Esophagus muscularis mucosa (tissue), 4 donors: ENCODE data around the gene VASH2. TPM values are rescaled to one million over a fixed set of nuclear protein-coding genes. Genes with fewer than 3 reads are reported as not detected.

Experiments used
- DNase-seq: peaks from one replicate; pipeline ENCODE4 v3.0.0-alpha.2; 2017; ENCODE audit errors: extremely low spot score
- H3K27ac ChIP-seq, 4 donors: fragments of 200-600 bp; sonication (generic); replicated peaks in 1 of 4; 1 replicate in 3 of 4; 2 replicates in 1 of 4; pipeline ENCODE4 v1.5.1; 2016 to 2019; ENCODE audit warnings: mild to moderate bottlenecking in 1 of 4
- H3K27me3 ChIP-seq, 4 donors: fragments of 200-600 bp; sonication (generic); one replicate each; pipeline versions ENCODE4 v1.5.1 to v1.6.0; 2016 to 2019
- H3K36me3 ChIP-seq, 4 donors: fragments of 200-600 bp; sonication (generic); one replicate each; pipeline ENCODE4 v1.5.1; 2016 to 2019
- H3K4me1 ChIP-seq, 4 donors: fragments of 200-600 bp; sonication (generic); one replicate each; pipeline ENCODE4 v1.5.1; 2016 to 2019
- H3K4me3 ChIP-seq, 4 donors: fragments of 200-600 bp; sonication (generic); 1 replicate in 2 of 4; 2 replicates in 2 of 4; pipeline ENCODE4 v1.5.1; 2016 to 2019; ENCODE audit warnings: mild to moderate bottlenecking in 4 of 4, moderate library complexity in 1 of 4
- H3K9me3 ChIP-seq, 4 donors: fragments of 200-600 bp; sonication (generic); 1 replicate in 3 of 4; 2 replicates in 1 of 4; pipeline ENCODE4 v1.5.1; 2016 to 2019
- EP300 ChIP-seq: sonication (generic); formaldehyde crosslinking; IDR thresholded peaks from one replicate; pipeline ENCODE4 v1.6.1; 2017; ENCODE audit warnings: antibody characterized with exemption
- POLR2A ChIP-seq: fragments of 450-650 bp; IDR thresholded peaks from one replicate; pipeline ENCODE4 v1.6.1; 2017; ENCODE audit warnings: antibody characterized with exemption, moderate library complexity, mild to moderate bottlenecking, low read depth
- POLR2AphosphoS5 ChIP-seq, 2 donors: sonication (generic); formaldehyde crosslinking; IDR thresholded peaks; one replicate each; pipeline ENCODE4 v1.6.1; 2017; ENCODE audit warnings: antibody characterized with exemption in 2 of 2
- WGBS: methylation state at CpG from one replicate; pipeline ENCODE4 v1.1.5; 2018; 5-methylcytosine and 5-hydroxymethylcytosine counted together
- intact Hi-C: fragments of 100-400 bp; cut with DNase I; formaldehyde crosslinking; loops from one replicate; pipeline ENCODE4 v1.15.1; 2023
- total RNA-seq, 4 donors: library from RNA; depleted of rRNA; stranded (reverse); fragments of >200 nt; gene quantifications; one replicate each; pipeline versions ENCODE4 v1.1.0 to v1.2.1, GENCODE V29; 2016
- TF ChIP-seq, protein P1 (sequence below), 3 experiments: fragments of 200-600 bp in 2 of 3; fragments of 450-650 bp in 1 of 3; sonication (generic) in 2 of 3; IDR thresholded peaks; one replicate each; pipeline ENCODE4 v1.5.1; 2017 to 2019; ENCODE audit warnings: antibody characterized with exemption in 3 of 3, mild to moderate bottlenecking in 2 of 3, moderate library complexity in 1 of 3

VASH2 gene
- total RNA-seq, 4 donors from 2014 or later: 1.9 to 8.3 (median 2.6) TPM

DNA sequence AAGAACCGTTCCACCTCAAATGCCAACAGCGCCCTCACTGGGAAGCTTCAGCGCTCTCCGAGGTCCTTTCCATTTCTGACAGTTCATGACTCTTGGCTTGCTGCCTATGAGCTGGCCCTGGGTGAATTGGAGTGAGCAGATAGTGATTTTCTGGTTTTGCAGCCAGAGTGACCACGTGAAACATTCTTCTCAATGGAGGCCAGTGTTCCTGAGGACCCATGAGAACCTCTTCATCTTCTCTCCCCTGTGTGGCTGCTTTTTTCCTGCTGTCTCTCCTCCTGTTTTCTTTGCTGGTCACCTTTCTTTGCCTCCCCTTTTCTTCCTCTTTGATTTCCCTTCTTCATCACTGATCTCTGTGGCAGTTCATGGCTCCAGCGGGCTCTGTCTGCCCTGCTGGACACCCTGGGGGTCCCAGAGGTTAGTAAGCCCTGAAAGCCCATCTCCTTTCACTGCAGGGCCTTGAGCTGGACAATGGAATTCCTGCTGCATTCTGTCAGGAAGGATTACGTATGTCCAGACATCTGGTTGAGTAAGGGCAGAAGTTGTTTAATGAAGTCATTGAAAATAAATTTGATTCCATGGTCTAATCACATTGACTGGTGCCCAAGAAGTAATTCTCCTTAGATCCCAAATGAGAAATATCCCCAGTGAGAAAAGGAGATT lies 29.9 kb downstream of the VASH2 start:
- no peak overlapping the region for H3K4me3 ChIP-seq
- intact Hi-C loops: no loop called here
- peak overlapping the region; percentile 53 to 69 (median 65) for H3K27ac ChIP-seq
- H3K27me3 ChIP-seq: no peaks in the 10 kb centered on the region
- WGBS: 77% methylated on average over 7 of the region's 7 CpGs
- TF ChIP-seq, protein P1, sequence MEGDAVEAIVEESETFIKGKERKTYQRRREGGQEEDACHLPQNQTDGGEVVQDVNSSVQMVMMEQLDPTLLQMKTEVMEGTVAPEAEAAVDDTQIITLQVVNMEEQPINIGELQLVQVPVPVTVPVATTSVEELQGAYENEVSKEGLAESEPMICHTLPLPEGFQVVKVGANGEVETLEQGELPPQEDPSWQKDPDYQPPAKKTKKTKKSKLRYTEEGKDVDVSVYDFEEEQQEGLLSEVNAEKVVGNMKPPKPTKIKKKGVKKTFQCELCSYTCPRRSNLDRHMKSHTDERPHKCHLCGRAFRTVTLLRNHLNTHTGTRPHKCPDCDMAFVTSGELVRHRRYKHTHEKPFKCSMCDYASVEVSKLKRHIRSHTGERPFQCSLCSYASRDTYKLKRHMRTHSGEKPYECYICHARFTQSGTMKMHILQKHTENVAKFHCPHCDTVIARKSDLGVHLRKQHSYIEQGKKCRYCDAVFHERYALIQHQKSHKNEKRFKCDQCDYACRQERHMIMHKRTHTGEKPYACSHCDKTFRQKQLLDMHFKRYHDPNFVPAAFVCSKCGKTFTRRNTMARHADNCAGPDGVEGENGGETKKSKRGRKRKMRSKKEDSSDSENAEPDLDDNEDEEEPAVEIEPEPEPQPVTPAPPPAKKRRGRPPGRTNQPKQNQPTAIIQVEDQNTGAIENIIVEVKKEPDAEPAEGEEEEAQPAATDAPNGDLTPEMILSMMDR (IDR thresholded peaks at IDR 0.05): no peak
- TF ChIP-seq EP300: no peak
- TF ChIP-seq POLR2AphosphoS5 (IDR thresholded peaks at IDR 0.05): no peak
- TF ChIP-seq POLR2A: no peak
- DNase-seq: no peak
- peaks cover 30 to 39% (median 36%) of the 10 kb centered on the region in 4 donors for H3K4me1 ChIP-seq
- H3K9me3 ChIP-seq: no peaks in the 10 kb centered on the region
- no peaks in the 10 kb centered on the region for H3K36me3 ChIP-seq

GRCh38 chr1:212981025-212981495 lies 30.7 kb downstream of the VASH2 start:
- 24% methylated on average over 9 of the region's 11 CpGs for WGBS
- Histone ChIP-seq H3K4me1 (peaks cover 30 to 39% (median 36%) of the 10 kb centered on the region in 4 donors), H3K36me3 (no peaks in the 10 kb centered on the region), H3K4me3 (no peak overlapping the region), H3K27ac (peak overlapping the region; percentile 53 to 69 (median 65)), H3K27me3 (no peaks in the 10 kb centered on the region), H3K9me3 (no peaks in the 10 kb centered on the region)
- TF ChIP-seq POLR2AphosphoS5 (IDR thresholded peaks at IDR 0.05) (peak; percentile 51 to 59), EP300 (no peak)
- no peak for DNase-seq
- intact Hi-C loops: no loop called here

- DNase-seq: peak; percentile 77
- Histone ChIP-seq H3K4me1 (peaks cover 30 to 39% (median 36%) of the 10 kb centered on the region in 4 donors), H3K36me3 (no peaks in the 10 kb centered on the region), H3K9me3 (no peaks in the 10 kb centered on the region), H3K4me3 (no peak overlapping the region), H3K27me3 (no peaks in the 10 kb centered on the region), H3K27ac (peak overlapping the region; percentile 53 to 69 (median 65))
- TF ChIP-seq POLR2AphosphoS5 (IDR thresholded peaks at IDR 0.05) (no peak), POLR2A (no peak), EP300 (no peak)
- TF ChIP-seq, protein P1 (IDR thresholded peaks at IDR 0.05): no peak
- intact Hi-C loops: no loop called here
- 58% methylated on average over 13 of the region's 13 CpGs for WGBS
Observed at GRCh38 chr1:212981571-212982328, 31.4 kb downstream of the VASH2 start.

DNA sequence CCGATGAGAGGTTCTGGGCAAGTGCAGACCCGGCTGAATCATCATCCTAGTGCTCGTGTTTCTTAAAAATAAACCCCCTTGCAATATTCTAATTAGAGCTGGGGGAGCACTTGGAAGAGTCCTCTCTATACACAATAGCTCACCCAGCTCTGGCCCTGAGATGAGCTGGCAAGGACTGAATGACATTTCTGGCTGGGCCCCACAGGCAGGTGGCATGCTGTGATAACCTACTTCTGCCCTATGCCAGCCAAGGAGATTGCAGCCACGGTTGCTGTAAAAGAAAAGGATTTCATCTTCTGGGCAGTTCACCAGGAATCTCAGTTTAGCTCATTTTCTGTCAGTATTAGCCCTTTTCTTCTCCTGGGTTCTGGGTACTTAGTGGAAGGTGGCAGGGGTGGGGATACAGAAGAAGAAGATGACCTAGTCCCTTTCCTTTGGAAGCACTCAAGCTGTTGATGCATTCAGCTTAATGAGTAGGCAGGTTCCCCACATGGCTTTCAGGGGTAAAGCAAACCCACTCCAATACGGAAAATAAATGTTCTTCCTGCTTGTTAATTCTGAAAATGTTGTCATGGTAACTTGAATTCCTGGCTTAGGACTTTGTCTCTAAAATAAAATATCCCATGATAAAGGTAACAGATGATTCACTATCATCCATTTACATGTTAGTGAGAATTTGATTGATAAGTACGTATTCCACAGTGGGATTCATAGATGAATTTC lies 32.2 kb downstream of the VASH2 start:
- no peaks in the 10 kb centered on the region for H3K27me3 ChIP-seq
- peak; percentile 50 for DNase-seq
- H3K4me3 ChIP-seq: no peak overlapping the region
- H3K27ac ChIP-seq: peak overlapping the region in 1 of 4 donors; percentile 65
- 48% methylated on average over 6 of the region's 6 CpGs for WGBS
- no peak for TF ChIP-seq POLR2AphosphoS5 (IDR thresholded peaks at IDR 0.05)
- no peak for TF ChIP-seq EP300
- TF ChIP-seq, protein P1 (IDR thresholded peaks at IDR 0.05): no peak
- no peak for TF ChIP-seq POLR2A
- H3K4me1 ChIP-seq: peaks cover 30 to 45% (median 37%) of the 10 kb centered on the region in 4 donors
- H3K9me3 ChIP-seq: no peaks in the 10 kb centered on the region
- H3K36me3 ChIP-seq: no peaks in the 10 kb centered on the region
- intact Hi-C loops: no loop called here

GRCh38 chr1:212983482-212983881 lies 33.1 kb downstream of the VASH2 start:
- Histone ChIP-seq H3K36me3 (no peaks in the 10 kb centered on the region), H3K27ac (no peak overlapping the region), H3K4me1 (peaks cover 30 to 52% (median 41%) of the 10 kb centered on the region in 4 donors), H3K4me3 (no peak overlapping the region), H3K27me3 (no peaks in the 10 kb centered on the region), H3K9me3 (no peaks in the 10 kb centered on the region)
- intact Hi-C loops: no loop called here
- TF ChIP-seq POLR2A: no peak
- TF ChIP-seq, protein P1 (IDR thresholded peaks at IDR 0.05): no peak
- no peak for TF ChIP-seq EP300
- no peak for TF ChIP-seq POLR2AphosphoS5 (IDR thresholded peaks at IDR 0.05)
- 90% methylated on average over 3 of the region's 3 CpGs for WGBS
- DNase-seq: peak; percentile 60
